DMS153 treated with DMSO at 0.1 percent for 48 hours (cell line): ENCODE data around the gene LRRC4C.

Experiments
- DNase-seq: peaks from one replicate; lab custom pipeline; 2025; ENCODE audit not compliant: unreplicated experiment; lab: John Stamatoyannopoulos, UW

Gene LRRC4C

DNA sequence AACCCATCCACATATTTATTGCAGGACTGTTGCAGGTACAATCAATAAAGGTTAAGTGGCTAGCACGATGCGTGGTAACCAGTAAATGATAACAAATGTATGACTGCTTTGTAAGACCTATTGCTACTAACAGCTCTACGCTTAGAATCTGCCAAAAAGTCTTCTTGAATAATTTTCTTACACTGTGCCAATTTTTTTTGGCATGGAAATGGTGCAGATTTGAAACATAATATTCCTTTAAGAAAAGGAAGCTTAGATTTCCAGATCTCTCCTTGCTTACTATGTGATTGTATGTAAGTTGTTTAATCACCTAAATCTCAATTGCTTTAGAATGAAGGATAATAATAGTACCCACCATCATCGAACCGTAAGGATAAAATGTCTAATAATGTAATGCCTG, 192.0 kb downstream of the LRRC4C start:
- no peak for DNase-seq

DNA sequence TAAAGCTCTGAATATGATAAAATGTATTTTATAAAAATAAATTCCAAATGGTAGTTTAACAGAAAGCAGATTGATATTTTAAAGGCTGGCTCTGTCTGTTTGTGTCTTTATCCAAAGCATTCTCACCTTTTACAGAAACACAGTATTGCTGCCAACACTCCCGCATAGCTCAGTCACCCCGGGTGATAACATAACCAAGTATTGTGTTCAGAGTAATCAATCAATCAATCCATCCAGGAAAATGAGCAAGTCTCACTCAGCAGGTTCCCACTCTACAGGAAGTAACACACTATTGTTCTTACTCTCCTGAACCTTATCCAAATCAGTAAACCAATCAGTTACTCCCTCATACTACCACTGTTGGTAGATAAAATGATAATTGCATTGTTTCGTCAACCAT, 203.4 kb downstream of the LRRC4C start:
- no peak for DNase-seq

DNA sequence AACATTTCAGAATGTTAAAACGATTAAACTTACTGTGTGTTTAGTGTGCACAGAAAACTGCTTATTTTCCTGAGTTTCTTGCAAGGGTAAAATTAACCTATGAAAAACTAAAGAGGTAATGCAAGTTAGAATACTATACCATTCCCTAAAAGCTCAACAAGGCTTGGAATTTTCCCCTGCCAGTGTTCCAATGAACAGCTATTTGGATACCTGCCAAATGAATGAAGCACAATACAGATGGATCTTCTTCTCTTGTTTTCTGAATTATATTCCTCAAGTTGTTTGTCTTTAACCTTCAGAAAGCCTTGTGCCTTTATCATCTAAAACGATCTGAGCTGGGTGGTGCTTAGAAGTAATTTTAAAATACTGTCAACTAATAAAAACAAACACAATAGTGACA, 204.5 kb downstream of the LRRC4C start:
- DNase-seq: no peak

DNA sequence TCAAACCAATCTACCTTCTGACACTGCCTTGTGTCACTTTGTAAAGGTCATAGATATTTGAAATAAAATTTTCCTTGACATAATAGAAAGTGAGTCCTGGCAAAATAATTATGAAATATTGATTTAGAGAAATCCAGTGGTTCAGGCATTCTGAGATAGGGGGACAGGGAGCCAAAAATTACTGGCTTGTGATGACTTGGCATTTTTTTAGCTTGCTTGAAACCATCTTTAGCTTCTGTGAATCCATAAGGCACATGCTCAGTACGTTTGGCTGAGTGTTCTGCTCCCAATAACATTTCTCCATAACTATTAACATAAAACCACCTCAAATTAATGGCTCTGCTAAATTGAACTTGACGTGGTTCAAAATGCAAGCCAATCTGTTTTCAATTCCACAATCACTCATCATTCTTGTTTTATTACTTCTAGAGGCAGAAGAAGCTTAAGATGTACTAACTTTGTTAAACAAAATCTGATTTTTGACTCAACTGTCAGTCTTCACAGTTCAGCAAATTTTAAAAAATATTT, 209.0 kb downstream of the LRRC4C start:
- DNase-seq: no peak

DNA sequence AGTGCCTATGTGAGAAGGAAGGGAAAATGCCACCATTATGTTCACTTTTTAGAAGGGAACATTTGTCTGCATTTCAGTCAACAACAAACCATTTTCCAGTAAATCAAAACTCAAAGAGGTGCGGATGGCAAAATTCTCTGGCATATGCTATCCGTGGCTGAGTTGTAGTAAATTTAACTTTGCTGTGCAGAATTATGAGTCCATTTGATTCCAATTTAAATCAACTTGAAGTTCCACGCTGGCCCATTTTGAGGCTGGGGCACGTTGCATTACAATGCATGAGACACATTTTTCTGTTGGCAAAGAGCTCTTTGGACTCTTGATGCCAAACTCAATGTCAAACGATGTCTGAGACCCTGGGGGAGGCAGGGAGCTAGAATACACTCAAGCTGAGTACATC, 211.8 kb downstream of the LRRC4C start:
- no peak for DNase-seq

DNA sequence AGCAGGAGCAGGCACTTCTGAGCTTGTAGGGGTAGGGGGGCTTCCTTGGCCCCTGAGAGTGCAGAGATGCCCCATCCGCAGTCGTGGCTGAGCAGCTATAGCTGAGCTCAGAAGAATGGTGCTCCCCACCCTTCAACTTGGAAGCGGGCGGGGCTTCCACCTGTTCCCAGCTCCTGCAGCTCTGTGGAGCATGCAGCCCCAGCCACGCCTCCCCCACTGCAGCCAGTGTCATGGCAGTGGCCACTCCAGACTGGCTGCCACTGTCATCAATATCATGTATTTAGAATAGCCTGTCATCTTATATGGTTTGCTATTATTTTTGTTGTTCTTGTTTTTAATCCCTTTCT, 213.1 kb downstream of the LRRC4C start:
- no peak for DNase-seq

DNA sequence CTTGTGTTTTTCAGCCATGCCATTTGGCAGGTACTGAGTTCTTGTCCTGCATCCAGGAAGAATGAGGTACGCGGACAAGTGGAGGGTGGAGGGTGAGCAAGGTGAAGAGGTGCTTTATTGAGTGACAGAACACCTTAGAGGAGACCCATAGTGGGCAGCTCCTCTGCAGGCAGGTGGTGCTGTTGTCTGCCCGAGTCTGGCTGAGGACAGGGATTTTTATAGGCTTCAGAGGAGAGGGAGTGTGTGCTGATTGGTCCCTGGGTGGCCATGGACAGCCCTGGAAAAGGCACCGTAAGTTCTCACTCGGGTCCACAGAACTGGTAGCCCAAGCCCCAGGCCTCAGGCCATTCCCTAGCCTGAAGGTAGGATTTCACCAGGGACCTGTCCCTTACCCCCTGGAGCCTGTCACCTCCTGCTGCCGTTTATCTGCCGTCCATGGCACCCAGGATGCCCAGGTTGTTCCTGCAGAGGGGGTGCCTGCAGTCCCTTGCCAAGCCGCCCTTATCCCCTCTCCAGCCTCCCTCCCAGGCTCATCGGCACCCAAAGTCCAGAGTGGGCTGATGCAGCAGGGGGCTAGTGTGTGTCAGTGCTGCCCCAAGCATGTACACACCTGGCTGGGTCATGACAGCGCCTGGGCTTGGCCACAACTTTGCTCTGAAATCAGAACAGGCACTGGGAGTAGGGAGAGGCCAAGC, 213.6 kb downstream of the LRRC4C start:
- DNase-seq: no peak

DNA sequence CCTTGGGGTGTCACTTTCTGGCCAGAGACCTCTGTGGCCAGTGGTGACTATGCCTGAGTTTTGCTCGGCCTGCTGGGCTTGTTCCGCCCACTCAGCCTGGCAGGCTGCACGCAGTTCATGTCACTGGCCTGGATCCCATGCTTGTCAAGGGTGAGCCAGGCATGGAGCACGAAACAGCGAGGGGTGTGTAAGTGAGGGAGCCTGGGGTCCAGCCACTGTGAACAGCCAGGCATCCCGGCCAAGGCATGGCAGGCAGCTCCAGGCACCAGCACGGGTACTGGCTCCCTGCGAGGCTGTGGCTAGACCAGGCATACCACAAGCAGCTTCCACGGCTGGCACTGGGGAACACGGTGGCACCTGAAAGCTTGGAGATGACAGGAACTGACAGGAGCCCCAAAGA, 214.3 kb downstream of the LRRC4C start:
- DNase-seq: no peak

DNA sequence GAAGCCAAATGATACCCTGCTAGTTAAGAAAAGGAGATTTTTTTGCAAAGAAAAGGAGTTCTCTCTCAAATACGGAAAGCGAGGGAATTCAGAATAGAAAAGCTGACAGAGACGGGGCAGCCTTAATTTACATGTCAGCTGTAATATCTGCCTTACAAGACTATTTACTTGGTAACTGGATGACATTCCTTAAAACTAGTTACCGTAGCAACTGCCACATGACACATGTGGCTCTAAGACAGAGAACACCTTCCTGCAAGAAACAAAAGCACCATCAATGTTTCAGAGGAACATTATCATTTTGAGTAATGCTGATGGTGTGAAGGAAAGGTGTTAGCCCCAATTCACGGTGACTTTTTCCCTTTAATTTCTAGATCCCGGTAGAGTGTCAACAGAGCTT, 222.1 kb downstream of the LRRC4C start:
- no peak for DNase-seq

DNA sequence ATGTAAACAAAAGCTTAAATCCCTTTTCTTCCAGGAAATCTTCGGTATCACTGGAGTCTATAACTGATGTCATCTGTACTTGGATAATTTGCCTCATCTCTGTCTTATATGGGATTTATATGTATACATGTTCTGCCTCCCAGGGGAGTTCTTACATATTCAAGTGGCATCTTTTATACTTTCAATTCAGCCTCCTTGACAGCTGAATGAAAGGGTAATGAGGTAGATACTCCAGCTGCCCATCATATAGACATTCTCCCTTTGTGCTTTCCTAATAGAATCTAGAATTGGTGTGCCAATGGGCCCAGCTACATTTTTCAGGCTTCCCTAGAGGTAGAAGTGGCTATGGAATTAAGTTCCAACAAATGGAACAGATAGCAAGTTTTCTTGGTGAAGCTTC, 223.8 kb downstream of the LRRC4C start:
- DNase-seq: no peak

DNA sequence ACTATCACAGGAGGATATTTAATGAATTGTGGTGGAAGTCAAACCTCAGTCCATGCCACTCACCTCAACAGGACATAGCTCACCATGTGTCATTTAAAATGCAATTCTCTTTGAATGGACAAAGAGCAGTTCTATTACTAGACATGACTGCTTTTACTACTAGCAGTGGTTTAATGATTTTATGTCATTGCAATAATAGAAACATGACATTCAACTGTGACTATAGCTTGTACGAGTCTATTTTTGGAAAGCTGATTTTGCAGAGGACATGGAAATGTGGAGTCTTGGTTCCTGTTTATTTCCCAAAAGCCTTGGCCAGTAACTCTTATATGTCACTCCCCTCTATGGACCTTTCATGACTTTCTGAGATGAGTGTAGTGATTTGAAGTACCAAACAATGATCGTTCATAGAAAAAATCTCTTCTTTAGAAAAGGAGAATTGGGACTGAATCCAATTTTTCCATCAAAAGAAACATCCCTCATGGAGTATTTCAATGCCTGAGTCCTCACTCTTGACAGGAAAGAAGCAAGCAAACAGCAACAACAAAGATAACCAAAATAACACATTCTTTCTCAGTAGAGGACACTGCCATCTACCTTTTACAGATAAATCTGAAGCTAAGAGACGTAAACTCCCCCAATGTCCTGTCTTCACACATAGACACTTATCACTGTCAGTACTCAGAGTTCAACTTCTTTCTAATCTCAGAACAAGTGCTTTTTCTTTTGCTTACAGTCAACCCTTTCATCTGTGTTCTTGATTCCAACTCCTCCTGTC, 233.4 kb downstream of the LRRC4C start:
- DNase-seq: no peak

DNA sequence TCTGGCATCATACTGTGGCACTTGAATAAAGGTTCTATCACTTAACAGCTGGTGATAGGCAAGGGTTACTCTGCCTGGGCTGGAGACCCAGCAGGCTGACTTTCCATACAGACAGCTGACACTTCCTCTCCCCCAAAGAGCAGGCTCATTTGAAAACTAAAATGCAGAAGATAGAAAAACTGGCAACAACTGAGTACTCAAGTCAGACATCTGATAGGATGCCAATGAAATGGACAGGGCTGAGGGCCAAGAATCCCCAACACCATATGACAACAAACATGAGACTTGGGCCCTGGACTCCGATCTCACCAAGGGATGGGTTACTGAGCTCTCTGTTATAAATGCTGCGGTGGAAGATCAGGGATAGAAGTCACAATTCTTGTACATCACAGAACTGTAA, 237.2 kb downstream of the LRRC4C start:
- no peak for DNase-seq

DNA sequence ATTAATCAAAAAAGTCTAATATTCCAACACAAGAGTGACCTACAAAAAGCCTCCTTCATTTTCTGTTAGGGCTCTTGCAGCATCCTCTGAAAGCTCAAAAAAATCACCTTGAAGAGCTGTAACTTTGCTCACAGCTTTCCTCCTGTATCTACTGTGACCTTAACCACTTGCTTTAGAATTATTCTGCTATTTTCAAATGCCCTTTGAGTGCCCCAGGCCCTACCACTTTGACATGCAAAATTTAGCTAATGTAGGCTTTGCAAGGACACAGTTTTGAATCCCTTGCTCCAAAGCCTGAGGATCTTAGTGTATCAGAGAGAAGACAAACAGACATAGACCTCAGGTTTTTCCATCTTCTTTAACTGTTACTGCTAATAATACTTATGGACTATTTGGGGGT, 253.1 kb downstream of the LRRC4C start:
- no peak for DNase-seq

DNA sequence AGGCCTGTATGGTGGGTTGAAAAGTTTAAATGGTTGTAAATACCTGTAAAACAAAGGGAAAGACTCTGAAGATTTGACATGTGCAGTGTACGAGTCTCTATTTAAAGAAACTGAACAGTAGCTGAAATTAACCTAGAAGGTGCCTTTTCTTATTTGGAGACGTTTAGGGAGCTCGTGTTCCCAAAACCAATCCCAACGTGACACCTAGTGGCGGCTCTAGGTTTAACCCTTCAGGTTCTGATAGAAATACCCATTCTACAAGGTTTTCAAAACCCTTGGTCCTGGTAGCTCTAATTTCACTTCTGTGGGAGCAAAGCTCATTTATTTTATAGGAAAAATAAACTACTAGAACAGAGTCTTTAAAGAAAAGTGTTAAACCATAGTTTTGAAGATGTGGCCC, 258.3 kb downstream of the LRRC4C start:
- peak; percentile 27 for DNase-seq

DNA sequence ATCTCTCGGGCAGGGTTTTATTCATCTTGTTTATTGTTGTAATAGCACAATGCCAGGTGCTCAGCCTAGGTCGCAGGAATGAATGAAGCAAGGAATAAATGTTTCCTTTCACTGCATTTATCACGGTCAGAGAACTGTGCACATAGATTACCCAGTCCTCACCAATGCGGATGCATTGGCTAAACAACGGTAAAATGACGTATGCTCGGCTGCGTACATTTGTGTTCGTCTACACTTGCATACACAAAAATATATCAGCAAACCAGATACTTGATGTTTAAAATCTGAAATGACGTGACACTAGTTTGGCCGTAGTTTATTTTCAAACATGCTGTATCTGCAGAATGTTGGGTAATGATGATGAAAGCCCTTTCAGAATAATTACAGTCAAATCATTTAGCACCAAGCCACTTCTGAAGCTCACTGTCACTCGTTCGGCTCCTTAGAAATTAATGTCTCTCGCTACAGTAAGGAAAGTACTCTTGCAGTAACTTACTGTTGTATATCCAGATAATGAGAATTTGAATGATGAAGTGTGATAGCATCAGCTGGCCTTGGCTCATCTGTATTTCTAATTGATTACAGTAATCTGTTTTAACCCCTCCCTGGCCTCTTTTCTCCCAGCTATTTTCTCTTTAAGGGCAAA, 268.9 kb downstream of the LRRC4C start:
- no peak for DNase-seq

DNA sequence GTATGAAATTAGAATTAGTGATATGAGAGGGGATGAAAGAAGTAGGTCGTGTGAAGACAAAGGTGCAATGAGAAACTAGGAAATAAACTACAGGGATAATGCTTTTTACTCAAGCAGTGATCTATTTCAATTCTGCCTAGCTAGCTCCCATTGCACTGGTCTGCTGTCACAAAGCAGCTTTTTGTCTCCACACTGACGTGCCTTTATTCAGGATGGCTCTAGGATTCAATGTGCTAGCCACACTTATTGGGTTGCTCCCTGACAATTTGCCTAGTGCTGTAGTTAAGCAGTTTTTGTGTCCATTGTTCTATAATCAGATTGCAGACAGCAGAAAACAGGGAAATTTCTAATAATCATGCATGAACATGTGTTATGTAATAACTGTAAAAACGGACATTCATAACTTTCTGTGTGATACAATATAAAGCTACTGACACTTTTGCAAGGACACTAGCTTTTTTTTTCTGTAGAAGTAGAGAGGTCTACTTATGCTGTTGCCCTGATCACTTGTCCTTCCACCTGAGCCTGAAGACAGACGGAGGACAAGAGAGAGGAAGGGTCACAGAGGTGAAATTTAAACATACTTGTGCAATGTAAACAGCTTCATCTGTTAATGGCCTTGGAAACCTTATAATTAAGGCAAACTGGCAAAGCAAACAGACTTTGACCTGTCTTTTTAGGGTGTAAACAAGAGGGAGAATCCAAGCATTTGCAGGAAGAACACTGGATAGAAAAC, 269.6 kb downstream of the LRRC4C start:
- DNase-seq: no peak

DNA sequence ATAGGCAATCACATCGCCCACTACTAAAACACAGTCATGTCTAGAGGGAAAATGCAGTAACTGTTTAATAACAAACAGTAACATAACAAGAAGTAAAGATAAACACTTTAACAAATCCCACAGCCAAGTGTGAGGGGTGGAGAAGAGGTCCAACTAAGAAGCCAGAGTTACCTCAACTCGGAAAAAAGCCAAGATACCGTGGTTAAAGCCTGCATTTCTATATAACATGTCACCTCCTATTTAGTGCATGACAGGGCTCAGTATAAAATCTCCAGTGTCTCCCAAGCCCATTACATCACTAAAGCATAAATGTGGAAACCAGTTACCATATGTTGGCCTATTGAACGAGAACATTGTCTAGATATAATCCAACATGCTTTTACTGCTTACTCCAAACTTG, 281.7 kb downstream of the LRRC4C start:
- no peak for DNase-seq

DNA sequence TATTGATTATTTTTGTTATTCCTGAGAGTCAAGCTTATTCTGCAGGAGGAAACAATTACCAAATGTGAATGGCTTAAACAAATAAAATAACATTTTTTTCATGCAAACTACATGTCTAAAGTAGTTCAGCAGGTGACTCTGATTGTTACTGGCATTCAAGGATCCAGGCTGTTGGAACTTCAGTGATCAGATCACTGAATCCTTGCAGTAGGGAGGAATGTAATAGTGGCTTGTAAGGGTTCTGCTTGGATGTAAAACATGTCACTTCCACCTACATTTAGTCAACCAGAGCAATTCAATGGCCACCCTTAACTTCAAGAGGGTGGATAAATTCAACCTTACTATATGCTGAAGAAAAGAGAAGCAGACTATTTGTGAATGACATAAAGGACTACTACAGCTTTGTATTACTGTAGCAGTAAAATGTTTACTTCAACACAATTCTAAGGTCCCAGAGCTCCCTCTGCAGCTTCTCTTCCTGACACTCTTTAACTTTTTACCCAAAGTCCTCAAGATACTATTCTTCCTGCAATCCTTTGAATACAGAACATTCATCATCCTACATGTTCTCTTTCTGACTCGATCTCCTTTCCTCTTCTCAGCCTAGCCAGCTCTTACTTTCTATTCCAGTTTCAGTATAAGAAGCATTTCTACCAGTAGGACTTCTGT, 284.0 kb downstream of the LRRC4C start:
- no peak for DNase-seq

DNA sequence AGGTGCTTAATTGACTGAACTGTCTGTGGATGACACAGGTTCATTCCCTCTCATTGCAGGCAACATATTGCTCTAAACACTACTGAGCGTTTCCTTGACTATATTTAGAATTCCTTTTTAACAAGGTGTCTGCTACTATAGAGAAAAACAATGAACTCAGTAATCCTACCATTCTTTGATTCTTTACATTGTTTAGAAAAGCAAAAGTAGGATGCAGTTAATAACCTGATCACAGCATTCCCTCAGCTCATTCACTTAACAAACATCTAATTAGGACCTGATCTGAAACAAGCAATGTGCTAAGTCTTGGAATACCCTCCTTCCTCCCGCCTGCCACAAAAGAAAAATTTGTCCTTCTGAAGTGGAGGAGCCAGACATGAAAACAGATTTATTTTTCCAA, 313.1 kb downstream of the LRRC4C start:
- no peak for DNase-seq

DNA sequence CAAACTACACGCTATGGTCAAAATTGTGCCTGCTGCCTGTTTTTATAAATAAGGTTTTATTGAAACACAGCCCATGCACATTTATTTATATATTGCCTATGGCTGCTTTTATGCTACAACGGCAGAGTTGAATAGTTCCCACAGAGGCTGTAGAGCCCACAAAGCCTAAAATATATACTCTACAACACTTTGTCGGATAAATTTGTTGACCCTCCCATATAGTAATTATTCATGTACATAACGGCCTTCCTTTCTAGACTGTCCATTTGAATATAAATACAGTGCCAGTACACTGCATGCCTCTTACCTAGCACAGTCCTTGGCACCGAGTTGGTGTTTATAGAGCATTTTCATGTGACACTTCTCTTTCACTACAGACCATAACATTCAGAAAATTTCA, 314.0 kb downstream of the LRRC4C start:
- DNase-seq: no peak

DNA sequence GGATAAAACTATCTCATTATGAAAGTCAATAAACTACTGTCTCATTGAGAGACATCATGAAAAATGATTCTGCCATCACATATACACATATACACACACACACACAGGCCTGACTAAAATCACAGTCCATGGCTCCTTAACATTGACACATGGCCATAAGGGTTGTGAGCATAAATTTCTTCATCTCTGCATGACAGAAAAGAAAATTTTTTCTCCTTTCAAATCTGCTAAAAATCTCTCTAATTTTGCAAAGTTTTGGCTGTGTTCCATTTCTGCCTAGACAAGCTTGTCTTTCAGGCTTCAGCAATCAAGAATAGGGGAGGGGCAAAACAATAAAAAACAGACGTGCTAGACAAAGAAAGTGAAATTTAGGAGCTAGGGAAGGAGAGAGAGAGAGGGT, 324.5 kb downstream of the LRRC4C start:
- DNase-seq: no peak
